IPS-18c (cell line): Measurements from ENCODE around the gene COG3.
"Not testable (repeated sequence)": the region's sequence is repeated elsewhere in the genome, so short reads cannot be mapped to it uniquely, and the experiment has no call there.

Experiments
- H3K4me3 ChIP-seq: 2 replicates; pipeline ENCODE4 v1.7.0; 2013; ENCODE audit warnings: low read depth, mild to moderate bottlenecking, low read length, moderate library complexity; ENCODE audit not compliant: insufficient read depth
- H3K9me3 ChIP-seq: one replicate; pipeline ENCODE4 v1.6.1; 2013; ENCODE audit warnings: mild to moderate bottlenecking, low read length, moderate library complexity; ENCODE audit not compliant: control insufficient read depth, insufficient read depth

The COG3 gene, protein sequence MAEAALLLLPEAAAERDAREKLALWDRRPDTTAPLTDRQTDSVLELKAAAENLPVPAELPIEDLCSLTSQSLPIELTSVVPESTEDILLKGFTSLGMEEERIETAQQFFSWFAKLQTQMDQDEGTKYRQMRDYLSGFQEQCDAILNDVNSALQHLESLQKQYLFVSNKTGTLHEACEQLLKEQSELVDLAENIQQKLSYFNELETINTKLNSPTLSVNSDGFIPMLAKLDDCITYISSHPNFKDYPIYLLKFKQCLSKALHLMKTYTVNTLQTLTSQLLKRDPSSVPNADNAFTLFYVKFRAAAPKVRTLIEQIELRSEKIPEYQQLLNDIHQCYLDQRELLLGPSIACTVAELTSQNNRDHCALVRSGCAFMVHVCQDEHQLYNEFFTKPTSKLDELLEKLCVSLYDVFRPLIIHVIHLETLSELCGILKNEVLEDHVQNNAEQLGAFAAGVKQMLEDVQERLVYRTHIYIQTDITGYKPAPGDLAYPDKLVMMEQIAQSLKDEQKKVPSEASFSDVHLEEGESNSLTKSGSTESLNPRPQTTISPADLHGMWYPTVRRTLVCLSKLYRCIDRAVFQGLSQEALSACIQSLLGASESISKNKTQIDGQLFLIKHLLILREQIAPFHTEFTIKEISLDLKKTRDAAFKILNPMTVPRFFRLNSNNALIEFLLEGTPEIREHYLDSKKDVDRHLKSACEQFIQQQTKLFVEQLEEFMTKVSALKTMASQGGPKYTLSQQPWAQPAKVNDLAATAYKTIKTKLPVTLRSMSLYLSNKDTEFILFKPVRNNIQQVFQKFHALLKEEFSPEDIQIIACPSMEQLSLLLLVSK

GRCh38 chr13:45464687-45465453, at the start of gene COG3:
Gene COG3, plus strand, starts transcription at chr13:45464939. Its CDS starts 98 bp downstream, at chr13:45465037.
- peak within 1 kb of the TSS; percentile 81 for H3K4me3 ChIP-seq
- H3K9me3 ChIP-seq = no peaks in the 10 kb centered on the region

GRCh38 chr13:45415112-45415511, 49.6 kb upstream of the COG3 start:
- H3K4me3 ChIP-seq = no peak overlapping the region

DNA sequence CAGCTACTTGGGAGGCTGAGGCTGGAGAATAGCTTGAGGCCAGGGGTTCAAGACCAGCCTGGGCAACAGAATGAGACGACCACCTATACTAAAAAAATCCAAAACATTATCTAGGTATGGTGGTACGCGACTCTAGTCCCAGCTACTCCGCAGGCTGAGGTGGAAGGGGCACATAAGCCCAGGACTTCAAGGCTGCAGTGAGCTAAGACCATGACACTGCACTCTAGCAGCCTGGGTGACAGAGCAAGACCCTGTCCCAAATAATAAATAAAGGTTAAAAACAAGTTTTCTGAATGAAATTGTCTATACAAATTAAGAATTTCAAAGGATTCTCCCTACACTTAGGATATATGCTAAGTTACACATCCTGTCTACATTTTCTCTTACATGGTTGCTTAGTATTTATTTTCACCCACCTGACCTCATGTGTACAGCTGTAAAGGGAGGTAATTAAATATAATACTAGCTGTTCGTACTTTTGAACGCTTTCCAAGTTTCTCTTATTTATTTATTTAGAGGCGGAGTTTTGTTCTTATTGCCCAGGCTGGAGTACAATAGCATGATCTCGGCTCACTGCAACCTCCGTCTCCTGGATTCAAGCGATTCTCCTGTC, 48.1 kb upstream of the COG3 start:
- Histone ChIP-seq H3K4me3 (no peak overlapping the region), H3K9me3 (no peaks in the 10 kb centered on the region)

More at GRCh38 chr13:45415112-45415511, 49.6 kb upstream of the COG3 start:
- no peaks in the 10 kb centered on the region for H3K9me3 ChIP-seq

DNA sequence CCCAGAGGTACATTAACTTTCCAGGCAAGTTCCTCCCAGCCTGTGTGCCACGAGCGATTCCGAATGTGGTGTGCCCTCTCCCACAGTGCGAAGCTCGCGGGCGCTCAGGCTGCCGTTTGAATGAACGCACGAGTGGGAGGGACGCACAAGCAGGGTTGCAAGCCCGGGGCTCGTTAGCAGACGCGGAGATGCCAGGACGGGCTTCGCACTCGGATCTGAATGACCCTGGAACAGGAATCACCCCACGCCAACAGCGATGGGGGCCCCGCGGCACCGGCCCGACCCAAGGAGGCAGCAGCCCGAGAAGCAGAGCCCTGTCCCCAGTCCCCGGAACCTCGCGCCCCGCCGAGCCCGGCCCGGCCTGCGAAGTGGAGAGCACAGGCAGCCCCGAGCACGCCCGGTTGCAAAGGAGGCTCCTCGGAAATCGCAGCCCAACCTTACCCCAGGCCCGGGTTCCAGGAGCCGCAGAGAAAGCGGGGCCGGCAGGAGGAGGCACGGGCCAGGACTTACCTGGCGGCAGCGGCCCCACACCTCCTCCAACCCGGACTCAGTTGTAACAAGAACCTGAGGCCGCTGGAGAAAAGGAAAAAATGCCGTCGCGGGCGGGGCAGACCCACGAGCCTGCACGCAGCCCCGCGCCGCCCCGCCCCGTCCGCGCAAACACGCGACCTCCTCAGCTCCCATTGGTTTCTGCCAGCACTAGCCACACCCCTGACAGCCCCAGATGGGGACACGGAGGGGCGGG, 46.8 kb upstream of the COG3 start, which contains the start of gene SLC25A30:
Gene SLC25A30 (minus strand): TSS at position 584 of the 745 bp plus-strand sequence. CDS start 6,948 bp downstream, outside the sequence.
- peak within 1 kb of the TSS; percentile 77 for H3K4me3 ChIP-seq
- no peaks in the 10 kb centered on the region for H3K9me3 ChIP-seq

- H3K4me3 ChIP-seq, H3K9me3 ChIP-seq: not testable (repeated sequence)
These were observed 45.4 kb upstream of the COG3 start for GRCh38 chr13:45419389-45419788.

DNA sequence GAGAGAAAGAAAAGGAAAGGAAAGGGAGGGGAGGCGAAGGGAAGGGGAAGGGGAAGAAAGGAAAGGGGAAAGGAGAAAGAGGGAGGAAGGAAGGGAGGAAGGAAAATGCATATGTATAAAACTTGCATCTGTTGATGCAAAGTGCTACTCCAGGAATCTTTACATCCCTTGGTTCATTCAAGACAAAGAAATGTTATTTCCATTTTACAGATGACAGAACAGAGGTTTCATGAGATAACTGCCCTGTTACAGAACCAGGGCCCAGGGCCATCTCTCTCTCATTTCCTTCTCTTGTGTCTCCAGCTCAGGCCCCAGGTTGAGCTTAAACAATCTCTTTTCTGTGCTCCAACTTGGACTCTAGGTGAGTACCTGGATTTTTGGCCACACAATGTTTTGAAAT, 44.8 kb upstream of the COG3 start:
- Histone ChIP-seq H3K9me3 (no peaks in the 10 kb centered on the region), H3K4me3 (no peak overlapping the region)

DNA sequence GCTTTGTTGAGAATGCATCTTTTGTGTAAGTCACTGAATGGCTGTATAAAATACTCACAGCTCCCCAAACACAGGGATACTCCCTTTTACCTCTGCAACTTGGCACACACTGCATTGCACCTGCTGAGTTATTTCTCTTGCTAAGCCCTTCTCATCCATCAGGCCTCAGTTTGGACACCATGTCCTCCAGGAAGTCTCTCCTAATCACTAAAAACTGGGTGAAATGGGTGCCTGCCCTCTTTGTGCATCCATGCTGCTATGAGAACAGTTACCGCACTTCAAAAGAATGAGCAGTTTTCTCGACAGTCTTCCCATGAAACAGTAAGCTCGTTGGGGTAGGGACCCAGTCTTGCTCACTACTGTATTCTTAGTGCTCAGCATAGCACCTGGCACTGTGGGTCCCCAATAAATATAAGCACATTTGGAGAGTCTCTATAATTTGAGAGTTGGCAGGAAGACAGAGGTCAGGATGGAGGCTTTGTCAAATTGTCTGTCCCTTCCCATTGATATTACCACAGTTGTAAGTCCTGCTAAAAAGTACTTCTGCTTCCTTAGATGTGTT, 41.9 kb upstream of the COG3 start:
- Histone ChIP-seq H3K4me3 (no peak overlapping the region), H3K9me3 (no peaks in the 10 kb centered on the region)

- not testable (repeated sequence) for H3K4me3 ChIP-seq, H3K9me3 ChIP-seq
These were observed 38.5 kb upstream of the COG3 start for GRCh38 chr13:45426056-45426841.

DNA sequence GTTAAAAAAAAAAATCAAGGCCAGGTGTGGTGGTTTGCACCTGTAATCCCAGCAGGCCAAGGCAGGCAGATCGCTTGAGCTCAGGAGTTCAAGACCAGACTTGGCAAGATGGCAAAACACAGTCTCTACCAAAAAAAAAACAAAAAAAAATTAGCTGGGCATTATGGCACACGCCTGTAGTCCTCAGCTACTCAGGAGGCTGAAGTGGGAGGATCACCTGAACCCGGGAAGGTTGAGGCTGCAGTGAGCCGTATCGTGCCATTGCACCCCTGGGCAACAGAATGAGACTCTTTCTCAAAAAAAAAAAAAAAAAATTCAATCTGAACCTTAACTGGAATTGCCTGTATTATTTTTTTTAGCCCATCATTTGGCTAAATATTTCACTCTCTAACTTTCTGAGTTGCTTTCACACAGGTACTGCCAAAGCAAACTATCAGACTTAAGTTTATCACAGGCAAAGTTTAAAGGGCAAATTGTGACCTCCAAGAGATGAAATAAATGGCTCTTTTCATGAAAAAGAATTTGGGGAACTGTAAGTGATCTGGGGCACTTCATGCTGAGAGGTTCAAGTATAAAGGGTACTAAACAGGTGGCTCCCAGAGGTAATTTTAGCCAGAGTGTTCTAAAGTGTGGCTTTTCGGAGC, 31.9 kb upstream of the COG3 start:
- Histone ChIP-seq H3K9me3 (no peaks in the 10 kb centered on the region), H3K4me3 (no peak overlapping the region)

- Histone ChIP-seq H3K4me3 (no peak overlapping the region), H3K9me3 (no peaks in the 10 kb centered on the region)
These were observed 31.4 kb upstream of the COG3 start for GRCh38 chr13:45433381-45433790.

GRCh38 chr13:45434556-45435371, 30.0 kb upstream of the COG3 start:
- Histone ChIP-seq H3K4me3 (no peak overlapping the region), H3K9me3 (no peaks in the 10 kb centered on the region)

DNA sequence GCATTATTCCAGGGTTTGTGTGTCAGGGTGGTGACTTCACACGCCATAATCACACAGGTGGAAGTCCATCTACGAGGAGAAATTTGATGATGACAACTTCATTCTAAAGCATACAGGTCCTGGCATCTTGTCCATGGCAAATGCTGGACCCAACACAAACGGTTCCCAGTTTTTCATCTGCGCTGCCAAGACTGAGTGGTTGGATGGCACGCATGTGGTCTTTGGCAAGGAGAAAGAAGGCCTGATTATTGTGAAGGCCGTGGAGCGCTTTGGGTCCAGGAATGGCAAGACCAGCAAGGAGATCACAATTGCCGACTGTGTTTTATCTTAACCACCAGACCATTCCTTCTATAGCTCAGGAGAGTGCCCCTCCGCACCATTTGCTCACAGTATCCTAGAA, 28.4 kb upstream of the COG3 start:
- Histone ChIP-seq H3K9me3 (no peaks in the 10 kb centered on the region), H3K4me3 (no peak overlapping the region)

DNA sequence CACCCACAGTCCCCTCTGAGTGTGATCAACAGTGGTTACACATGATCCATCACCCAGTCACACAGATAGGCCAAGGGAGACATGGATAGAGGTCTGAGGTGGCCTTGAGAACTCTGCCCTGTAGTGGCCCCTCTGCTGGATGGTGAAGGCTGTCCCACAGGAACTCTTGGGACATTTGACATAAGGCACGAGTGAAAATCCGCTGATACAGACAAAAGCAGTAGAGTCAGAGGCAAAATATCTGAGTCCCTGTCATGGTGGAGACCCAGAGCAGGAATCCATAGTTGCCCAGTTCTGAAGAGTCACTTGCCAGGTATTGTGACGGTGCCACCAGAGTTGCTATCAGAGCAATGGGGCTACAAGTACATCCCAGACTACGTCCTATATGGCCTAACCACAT, 27.8 kb upstream of the COG3 start:
- Histone ChIP-seq H3K4me3 (no peak overlapping the region), H3K9me3 (no peaks in the 10 kb centered on the region)

GRCh38 chr13:45437947-45438346, 26.8 kb upstream of the COG3 start:
- Histone ChIP-seq H3K4me3 (no peak overlapping the region), H3K9me3 (no peaks in the 10 kb centered on the region)
